NCI-H446 treated with DMSO at 0.1 percent for 48 hours (cell line): ENCODE results near the gene CPNE4.

Experiments used
- DNase-seq: peaks from one replicate; lab custom pipeline; 2025; lab: John Stamatoyannopoulos, UW

The CPNE4 gene

DNA sequence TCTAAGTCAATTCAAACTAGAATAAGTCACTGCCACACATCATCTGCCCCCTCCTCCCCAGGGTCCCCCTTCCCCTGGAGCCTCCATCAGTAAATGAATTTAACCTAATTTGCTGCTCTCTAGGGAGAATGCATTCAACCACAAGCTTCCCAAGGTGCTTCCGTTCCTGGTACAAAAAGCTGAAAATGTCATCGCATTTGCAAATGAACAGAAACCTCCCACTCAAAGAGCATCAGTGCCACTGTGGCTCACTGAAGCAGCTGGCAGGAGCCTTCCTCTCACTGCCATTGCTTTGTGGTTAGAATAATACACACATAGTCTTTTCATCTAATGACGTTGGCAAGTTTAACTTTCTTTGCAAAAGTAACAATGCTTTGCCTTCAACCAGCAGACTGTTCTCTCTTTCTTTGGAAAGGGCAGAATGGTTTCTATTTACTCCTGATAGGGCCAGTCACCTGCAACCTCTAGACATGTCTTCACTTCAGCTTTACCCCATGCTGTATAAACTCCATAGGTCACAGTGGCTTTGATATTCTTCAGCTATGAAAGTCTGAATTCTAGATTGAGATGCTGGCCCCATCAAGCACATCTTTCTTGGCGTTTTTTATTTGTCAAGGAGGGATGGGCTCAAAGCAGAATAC, 238.1 kb downstream of the CPNE4 start:
- DNase-seq, result no peak

DNA sequence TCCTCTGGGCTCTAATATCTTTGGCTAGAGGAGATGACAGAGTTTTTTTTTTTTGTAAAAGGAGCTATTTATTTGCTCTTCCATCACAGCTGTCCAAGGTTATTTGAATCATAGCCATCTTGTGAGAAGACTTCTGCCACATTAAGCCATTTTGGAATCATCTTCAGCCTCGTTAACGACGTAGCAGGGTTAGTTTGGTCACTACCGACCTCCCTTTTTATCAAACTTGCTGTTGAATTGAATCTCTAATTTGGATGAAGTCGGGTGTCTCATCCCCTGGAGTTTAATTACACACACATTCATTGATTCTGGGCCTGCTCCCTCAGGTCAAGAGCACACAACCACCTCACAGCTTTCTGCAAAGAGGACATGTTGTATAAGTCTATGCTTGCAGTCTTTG, 238.7 kb downstream of the CPNE4 start:
- no peak for DNase-seq

DNA sequence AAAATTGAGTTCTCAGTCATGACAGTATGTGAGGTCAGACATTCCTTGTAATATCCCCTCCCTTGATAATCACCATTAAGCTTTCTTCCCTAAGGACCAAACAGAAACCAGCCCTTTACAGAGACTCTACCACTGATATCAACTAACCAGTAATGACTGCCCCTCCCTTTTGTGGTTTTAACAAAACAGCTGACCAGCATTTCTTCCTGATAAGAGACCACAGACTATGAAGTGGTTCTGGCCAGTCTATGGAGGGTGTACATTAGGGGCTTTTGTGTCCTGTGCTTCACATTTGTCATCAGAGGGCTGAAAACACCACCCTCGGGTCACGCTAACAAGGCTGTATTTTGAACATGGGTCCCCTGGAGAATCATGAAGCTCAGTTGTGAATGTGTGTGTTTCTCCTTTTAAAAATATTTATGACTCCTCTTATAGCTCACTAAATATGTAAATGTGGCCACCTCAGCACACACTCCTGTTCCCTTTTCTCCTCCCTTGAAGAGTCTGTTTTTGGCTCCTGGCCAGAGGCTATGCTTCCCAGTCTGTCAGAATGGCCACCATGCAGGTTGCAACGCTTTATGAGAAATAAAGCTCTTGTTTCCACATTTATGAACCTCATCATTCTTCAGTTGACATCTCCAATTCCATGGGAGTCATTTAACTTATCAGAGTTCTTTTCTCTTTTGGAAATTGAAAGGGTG, 239.3 kb downstream of the CPNE4 start:
- DNase-seq, result no peak

DNA sequence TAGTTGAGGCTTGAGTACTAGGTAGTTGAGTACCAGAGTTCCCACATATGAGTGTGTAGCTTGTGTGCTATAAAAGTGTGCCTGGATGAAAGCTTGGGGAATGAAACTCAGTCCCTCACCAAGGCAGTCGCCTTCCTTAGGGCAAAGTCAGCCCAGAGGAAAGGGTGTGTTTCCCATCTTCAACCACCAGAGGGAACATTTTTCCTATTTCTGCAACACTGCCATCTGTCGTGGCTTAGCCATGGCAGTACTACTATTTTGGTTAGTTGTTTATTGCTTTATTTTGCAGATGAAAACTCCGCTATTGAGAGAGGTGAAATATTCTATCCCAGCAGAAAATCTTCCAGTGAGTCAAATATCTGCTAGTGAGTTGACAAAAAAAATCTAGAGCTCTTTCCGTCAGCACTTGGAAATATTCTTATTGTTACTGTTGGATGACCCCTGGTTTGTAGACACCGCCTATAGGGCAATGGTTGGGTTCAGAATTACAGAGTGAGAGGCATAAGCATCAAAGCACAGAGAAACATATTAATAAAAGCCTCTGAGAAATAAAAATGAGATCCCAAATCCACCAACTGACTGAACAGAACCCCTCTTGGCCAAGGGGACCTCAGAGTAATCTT, 239.9 kb downstream of the CPNE4 start:
- peak; percentile 33 for DNase-seq

DNA sequence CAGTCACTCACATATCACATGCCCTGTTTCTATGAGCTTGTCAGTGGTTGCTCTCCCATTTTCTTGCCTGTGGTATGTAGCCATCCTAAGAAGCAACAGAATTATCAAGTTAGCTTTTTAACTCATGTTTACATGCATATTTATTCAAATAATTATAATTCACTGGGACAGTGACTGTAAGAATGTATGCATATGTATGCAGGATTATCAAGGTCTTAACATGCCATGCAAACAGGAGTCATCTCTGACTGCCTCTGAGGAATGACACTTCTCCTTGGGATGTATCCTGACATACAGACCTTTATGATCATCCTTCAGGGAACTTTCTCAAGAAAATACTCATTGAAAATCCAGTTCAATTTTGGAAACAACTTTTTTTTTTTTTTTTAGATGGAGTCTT, 240.9 kb downstream of the CPNE4 start:
- no peak for DNase-seq

DNA sequence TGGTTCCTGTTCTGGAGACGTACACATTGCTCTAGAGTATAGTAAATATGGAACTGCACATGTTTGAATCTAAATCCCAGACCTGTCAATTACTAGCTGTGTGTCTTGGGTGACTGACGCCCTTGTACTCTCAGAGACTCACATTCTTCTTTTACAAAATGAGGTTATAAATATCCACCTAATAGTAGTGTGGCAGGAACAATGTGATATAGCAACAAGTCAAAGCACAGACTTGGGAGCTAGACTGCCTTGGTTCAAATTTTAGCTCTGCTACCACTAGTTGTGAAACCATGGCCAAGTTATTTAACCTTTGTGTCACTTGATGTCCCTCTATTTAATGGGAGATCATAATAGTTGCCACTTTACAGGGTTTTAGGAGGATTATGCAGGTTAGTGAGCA, 245.6 kb downstream of the CPNE4 start:
- DNase-seq, result no peak

DNA sequence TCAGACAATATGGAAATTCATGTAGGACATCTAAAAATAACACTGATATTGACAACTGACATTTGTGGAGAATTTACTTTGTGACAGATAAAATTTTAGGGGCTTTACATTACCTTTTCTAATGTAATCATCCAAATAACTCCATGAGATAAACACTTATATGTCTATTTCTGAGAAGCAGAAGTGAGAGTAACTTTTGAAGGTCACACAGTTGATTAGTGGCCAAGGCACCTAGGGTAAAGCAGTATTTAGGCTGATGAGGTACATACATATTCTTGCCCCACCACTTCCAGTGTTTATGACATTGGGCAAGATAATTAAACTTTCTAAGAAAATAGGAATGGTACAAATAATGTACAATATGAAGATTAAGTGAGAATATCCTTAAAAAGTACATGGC, 248.4 kb downstream of the CPNE4 start:
- DNase-seq, result no peak

DNA sequence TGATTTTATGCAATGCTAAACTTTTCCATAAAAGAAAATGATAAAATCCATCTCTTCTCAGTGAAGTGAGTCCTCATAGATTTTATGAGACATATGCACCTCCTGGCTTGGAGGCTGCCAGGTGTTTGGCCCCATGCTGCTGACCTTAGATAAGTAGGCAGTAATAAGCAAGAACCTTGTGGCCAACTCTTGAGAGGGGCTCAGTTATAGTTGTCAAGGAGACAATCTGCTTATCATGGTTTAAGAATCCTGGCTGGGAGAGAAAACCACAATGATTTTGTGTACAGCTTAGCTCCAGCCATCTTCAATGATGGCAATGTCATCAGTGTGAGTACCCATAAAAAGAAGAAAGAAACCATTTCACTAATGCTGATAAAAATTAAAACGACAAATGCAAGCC, 252.1 kb downstream of the CPNE4 start:
- no peak for DNase-seq

DNA sequence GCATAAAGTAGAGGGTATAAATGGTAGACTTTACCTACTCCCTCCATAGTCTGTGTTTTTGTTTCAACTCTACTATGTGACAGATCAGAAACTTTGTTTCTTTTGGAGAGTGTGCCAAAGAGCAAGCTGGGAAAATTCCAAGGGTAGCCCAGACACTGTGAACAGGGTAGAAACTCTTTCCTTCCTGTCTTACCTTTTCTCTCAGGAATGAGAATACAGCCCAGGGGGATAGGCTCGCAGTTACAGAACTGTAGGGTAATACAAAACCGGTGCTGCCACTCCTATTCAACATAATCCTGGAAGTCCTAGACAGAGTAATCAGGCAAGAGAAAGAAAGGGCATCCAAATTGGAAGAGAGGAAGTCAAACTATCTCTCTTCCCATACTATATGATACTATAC, 256.3 kb downstream of the CPNE4 start:
- no peak for DNase-seq

DNA sequence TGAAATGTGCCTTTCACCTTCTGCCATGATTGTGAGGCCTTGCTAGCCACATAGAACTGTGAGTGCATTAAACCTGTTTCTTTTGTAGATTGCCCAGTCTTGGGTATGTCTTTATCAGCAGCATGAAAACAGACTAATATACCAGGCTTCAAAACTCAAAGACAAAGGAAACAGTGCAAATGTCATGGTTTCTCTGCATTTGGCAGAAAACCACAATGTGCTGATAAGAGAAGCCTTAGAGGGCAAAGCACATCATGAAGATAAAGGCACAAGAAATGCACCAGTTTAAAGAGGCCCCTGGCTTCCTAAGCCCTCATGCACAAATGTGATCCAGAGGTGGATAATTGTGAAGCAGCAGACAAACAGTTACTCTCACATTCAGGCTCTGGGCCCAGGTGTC, 259.2 kb downstream of the CPNE4 start:
- no peak for DNase-seq

DNA sequence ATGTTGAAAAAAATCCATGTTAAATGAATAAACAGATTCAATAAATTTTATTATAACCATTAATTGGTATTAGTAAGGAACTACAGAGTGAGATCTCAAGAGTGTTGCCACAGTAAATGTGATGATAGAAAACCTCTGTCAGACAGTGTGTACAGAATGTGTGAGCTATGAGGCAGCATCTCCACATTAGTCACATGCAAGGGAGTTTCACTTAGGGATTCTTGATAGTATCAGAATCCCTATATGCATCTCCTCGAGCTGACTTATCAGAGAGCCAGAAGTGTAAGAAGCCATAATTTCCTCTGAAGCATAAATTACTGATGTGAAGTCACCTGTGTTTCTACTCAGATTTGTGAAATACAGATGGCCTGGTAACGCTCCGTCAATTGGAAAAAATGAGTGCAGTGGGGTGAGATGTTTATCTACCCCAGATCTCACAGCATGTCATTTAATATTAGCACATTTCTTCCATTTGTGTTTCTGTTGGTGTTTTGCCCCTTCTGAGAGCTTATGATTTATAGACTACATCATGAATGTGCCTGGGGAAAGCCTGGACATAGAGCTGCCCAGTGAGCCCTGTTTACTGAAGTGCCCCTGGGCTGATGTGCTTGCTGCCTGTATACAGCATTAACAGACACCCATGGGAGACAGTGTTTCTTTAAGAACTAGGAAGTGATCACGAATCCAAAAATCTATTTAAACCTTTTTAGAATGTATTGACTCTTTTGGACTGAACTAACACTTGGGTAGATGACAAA, 262.4 kb downstream of the CPNE4 start:
- no peak for DNase-seq

DNA sequence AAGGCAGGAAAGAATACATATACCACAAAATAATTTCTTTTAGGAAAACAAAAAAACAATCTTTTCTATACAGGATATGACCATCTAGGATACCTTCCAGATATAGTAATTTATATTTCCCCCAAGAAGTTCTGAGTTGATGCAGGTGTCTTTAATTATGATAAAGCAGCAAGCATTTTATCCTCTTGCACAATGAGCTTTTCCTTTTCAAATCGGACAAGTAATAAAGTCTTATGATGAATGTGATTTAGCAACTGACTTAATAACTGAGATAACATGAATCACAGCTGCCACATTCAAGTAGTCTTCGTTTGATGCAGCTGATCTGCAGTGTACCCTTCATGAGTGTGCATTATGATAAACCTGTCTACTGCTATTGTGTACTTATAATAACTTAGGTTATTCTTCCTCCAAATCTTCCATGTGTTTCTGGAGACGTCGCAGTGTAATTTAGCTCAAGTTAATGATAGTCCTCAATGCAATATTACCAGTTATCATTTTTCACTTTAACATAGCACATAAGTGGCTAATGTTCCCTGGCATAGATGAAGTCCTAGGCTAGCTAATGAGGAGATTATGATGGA, 271.7 kb downstream of the CPNE4 start:
- no peak for DNase-seq

DNA sequence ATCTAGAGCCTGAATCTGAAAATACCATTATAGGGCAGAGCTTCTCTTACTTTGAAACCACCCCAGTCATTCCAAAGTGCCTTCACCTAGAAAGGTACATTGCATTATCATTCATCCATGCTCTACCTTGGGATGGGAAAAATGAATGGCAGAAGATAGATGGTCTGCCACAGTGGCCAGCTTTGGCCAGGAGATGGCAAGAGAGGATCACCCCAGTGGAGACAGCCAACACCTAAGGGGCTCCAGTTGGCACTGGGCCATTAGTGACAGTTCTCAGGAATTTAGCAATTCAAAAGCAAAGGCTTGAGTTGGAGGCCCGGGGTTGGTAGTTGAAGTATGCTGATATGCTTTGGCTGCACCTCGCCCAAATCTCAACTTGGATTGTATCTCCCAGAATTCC, 278.4 kb downstream of the CPNE4 start:
- DNase-seq, result no peak

DNA sequence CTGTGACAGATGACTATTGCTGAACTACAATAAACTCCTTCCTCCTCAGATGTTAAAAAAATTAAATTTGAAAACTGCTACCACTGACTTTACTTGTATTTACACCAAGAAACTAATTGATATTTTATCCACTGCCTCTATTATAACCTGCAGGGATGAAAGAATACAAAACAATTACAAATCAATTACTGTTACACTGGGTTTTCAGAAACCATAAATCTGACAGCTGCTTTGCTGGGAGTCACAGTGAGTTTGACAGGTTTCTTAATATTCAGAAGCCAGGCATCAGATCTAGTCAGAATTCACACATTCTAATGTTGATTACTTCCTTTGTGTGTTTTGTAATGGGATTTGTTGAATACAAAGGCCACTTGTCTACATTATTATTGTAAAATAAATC, 279.4 kb downstream of the CPNE4 start:
- no peak for DNase-seq

DNA sequence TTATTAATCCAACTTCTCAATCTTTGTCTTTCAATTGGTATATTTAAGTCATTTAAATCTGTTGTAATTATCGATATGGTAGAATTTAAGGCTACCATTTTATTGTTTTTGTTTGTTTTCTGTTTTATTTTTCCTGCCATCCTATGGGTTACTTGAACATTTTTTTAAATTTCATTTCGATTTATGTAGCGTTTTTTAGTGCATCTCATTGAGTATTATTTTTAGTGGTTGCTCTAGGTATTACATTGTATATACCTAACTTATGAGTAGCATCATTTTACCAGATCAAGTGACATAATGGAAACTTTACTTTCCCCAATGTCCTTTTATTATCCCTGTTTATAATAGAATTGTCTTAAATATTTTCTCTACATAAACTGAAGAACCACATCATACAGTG, 284.6 kb downstream of the CPNE4 start:
- DNase-seq, result no peak

DNA sequence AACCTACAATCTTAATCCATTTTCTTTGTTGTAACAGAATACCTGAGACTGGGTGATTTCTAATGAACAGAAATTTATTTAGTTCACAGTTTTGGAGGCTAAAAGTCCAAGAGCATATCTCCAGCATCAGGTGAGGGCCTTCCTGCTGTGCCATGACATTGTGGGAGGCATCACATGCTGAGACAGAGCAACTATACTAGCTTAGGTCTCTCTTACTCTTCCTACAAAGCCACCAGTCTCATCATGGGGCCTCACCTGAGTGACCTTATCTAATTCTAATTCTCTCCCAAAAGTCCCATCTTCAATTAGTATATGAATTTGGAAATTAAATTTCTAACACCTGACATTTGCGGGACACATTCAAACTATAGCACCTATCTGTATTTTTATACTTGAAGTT, 285.0 kb downstream of the CPNE4 start:
- no peak for DNase-seq

DNA sequence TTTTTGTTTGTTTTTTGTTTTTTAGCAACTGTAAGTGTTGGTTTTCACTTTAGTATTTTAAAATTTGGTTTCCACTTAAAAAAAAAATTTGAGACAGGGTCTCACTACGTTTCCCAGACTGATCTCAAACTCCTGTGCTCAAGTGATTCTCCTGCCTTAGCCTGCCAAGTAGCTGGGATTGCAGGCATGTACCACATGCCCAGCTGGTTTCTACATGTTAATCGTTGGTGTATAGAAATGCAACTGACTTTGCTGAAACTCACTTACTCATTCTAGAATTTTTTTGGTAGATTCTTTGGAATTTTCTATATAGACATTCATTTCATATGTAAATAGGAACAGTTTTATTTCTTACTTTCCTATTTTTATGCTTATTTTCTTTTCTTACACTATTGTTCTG, 287.3 kb downstream of the CPNE4 start:
- DNase-seq, result no peak

DNA sequence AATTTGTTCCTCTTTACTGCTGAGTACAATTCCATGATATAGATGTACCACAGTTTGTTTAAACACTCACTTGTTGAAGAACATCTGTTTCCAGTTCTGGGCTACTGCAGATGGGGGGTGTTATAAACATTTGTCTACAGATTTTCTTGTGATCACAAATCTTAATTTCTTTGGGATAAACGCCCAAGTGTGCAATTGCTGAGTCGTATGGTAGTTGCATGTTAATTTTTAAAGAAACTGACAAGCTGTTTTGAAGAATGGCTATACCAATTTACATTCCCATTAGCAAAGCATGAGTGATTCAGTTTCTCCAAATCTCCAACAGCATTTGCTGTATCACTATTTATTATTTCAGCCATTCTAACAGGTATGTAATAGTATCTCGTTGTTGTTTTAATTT, 290.0 kb downstream of the CPNE4 start:
- no peak for DNase-seq

DNA sequence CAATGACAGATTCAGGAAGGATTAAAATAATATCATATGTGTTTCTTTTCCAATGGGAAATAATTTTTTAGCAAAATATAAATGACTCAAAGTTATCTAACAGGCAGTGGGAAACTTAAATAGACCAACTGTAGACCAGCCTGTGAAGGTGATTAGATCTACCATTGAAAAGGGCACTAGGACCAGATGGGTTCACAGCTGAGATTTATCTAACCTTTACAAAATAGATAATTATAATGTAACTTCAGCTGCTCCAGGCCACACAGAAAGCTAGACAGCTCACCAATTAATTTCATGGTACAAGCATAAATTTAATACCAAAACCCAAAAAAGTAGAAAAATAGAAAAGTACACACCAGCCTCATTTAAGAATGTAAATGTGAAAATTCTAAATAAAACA, 291.7 kb downstream of the CPNE4 start:
- no peak for DNase-seq

DNA sequence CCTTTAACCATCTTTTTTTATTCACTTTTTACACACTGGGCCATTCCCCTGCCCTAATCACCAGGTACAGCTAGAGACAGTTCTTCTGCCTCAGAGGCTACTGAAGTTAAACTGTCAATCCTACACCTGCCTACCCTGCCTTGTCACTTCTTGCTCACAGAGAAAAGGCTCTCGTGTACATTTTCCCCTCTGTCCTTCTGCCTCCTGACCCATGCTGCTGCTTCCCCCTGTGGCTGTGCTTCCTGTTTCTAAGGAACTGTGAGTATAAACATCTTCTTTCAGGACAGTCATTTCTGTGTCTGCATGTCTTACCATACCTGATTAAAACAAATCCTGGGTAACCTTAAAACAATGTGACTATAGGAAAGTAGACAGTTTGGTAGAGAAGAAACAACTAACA, 295.6 kb downstream of the CPNE4 start:
- no peak for DNase-seq

DNA sequence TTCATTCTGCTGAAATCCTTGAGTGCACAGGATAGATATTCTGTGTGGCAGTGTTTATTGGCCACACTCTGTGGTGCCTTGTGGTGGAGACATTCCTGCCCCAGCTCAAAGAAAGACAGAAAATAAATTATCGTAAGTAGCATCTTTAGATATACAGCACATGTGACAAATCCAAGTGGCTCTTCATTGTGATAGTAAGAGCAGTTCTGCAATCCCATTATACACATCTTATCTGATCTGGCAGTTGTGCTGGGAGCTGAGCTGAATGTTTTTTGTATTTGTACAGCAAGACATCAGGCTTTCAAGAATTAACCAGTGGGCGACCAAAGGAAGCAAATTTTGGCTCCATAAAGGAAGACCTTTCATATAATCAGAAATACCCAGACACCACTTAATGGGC, 296.7 kb downstream of the CPNE4 start:
- no peak for DNase-seq

DNA sequence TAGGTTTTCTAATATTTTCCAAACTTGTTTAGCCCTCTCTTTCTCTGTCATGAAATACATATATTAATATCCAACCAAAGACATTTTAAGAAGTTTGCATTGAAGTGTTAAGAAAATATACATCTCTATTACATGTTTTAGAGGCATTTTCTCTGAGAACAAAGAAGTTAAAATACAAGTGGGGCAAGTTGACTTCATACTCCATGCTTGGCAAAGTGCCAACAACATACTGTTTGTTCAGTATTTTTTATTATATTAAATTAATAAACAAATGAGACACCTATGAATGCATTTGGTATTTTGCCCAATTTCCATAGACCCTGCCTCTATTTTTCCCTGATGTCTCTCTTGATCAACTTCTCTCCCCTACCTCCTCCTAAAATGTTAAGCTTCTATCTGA, 299.3 kb downstream of the CPNE4 start:
- DNase-seq, result no peak

DNA sequence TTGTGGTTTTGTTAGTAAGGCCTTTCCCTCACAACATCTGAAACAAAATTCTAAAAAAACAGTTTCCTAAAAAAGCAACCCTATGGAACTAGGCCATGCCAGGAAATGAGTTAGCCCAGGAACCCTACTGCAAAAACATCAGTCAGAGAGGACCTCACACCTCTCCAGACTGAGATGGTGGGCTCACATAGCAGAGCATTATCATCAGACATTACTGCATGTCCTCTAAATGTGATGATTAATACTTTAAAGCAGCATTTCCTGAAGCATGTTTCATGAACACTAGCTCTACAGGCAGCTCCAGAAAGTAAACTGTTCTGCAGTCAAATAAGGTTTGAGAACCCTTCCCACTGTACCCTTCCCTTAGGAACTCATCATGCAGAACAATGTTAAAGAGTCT, 299.7 kb downstream of the CPNE4 start:
- no peak for DNase-seq
